ENCODE measurements around the gene LRRN4CL.

DNA sequence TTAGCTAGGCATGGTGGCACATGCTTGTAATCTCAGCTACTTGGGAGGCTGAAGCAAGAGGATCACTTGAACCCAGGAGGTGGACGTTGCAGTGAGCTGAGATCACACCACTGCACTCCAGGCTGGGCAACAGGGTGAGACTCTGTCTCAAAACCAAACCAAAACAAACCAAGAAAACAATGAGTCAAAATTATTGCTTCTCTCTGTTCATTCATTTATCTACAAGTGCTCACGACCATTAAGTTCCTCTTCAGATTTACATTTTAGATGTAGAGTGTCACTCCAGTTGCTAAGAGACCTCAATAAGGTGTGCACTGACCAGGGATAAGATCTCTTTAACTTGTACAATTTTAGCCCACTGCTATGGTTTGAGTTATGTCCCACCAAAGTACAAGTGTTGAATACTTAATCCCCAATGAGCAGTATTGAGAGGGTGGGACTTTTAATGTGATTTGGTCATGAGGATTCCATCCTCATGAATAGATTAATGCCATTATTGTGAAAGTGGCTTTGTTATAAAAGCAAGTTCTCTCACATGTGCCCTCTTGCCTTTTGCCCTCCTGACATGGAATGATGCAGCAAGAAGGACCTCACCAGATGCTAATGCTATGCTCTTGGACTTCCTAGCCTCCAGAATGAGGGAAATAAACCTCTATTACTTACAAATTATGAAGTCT lies 30.1 kb upstream of the LRRN4CL start:
- TF ChIP-seq ZNF274 (IDR thresholded peaks at IDR 0.05; ENCODE audit: low read depth, low read length) (no peak), SUZ12 (IDR thresholded peaks at IDR 0.05; ENCODE audit: extremely low read depth, insufficient read depth, insufficient read length) (no peak), YY1 (IDR thresholded peaks at IDR 0.05; ENCODE audit: insufficient read depth, insufficient read length) (no peak)
